ENCODE measurements around the gene MYZAP.

DNA sequence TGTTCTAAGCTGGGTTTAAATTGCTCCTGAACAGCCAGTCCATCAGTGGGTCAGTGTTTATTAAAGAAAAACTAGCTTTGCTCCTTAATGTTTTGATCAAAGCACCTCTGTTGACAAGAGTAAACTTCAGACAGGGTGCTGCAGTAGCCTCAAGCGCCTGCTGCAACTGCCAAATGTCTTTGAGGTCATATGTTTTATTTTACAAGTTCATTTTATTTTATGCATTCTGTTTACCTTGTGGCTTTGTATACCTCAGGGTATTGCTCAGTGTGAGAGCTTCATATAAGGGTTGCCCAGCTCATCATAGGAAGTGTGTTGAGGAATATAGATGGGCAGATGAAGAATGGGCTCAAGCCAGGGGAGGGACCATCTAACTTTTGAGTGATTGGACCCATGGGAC is 8.5 kb downstream of the MYZAP start:
- TF ChIP-seq ZC3H11A (IDR thresholded peaks at IDR 0.05; ENCODE audit: low read depth, low read length): no peak
- no peak for TF ChIP-seq GABPB1 (CRISPR knock-in tag; IDR thresholded peaks at IDR 0.05)
- TF ChIP-seq, protein P1, sequence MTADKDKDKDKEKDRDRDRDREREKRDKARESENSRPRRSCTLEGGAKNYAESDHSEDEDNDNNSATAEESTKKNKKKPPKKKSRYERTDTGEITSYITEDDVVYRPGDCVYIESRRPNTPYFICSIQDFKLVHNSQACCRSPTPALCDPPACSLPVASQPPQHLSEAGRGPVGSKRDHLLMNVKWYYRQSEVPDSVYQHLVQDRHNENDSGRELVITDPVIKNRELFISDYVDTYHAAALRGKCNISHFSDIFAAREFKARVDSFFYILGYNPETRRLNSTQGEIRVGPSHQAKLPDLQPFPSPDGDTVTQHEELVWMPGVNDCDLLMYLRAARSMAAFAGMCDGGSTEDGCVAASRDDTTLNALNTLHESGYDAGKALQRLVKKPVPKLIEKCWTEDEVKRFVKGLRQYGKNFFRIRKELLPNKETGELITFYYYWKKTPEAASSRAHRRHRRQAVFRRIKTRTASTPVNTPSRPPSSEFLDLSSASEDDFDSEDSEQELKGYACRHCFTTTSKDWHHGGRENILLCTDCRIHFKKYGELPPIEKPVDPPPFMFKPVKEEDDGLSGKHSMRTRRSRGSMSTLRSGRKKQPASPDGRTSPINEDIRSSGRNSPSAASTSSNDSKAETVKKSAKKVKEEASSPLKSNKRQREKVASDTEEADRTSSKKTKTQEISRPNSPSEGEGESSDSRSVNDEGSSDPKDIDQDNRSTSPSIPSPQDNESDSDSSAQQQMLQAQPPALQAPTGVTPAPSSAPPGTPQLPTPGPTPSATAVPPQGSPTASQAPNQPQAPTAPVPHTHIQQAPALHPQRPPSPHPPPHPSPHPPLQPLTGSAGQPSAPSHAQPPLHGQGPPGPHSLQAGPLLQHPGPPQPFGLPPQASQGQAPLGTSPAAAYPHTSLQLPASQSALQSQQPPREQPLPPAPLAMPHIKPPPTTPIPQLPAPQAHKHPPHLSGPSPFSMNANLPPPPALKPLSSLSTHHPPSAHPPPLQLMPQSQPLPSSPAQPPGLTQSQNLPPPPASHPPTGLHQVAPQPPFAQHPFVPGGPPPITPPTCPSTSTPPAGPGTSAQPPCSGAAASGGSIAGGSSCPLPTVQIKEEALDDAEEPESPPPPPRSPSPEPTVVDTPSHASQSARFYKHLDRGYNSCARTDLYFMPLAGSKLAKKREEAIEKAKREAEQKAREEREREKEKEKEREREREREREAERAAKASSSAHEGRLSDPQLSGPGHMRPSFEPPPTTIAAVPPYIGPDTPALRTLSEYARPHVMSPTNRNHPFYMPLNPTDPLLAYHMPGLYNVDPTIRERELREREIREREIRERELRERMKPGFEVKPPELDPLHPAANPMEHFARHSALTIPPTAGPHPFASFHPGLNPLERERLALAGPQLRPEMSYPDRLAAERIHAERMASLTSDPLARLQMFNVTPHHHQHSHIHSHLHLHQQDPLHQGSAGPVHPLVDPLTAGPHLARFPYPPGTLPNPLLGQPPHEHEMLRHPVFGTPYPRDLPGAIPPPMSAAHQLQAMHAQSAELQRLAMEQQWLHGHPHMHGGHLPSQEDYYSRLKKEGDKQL (CRISPR knock-in tag; IDR thresholded peaks at IDR 0.05; ENCODE audit: borderline replicate concordance): no peak
